IMR-90 (cell line): ENCODE results near the gene FERMT3.

Source experiments
- BHLHE40 ChIP-seq: fragments of 150-350 bp; IDR thresholded peaks from 2 replicates; pipeline ENCODE4 v1.6.1; 2016; ENCODE audit warnings: mild to moderate bottlenecking, low read depth, low read length
- CTCF ChIP-seq: conservative IDR thresholded peaks from 2 replicates; pipeline ENCODE4 v1.5.1; 2012; ENCODE audit warnings: mild to moderate bottlenecking, low read depth, low read length, improper control_type of control experiment
- ELK1 ChIP-seq: fragments of 150-350 bp; IDR thresholded peaks from 2 replicates; pipeline ENCODE4 v1.6.1; 2016; ENCODE audit warnings: low read depth, mild to moderate bottlenecking, low read length, moderate library complexity, borderline replicate concordance
- FOS ChIP-seq: fragments of 150-350 bp; IDR thresholded peaks from 2 replicates; pipeline ENCODE4 v1.6.1; 2016; ENCODE audit warnings: low read depth, low read length
- MXI1 ChIP-seq: IDR thresholded peaks from 2 replicates; pipeline ENCODE4 v1.6.1; 2012; ENCODE audit warnings: low read depth, mild to moderate bottlenecking, low read length, moderate library complexity, borderline replicate concordance
- NFE2L2 ChIP-seq: fragments of 150-350 bp; IDR thresholded peaks from 2 replicates; pipeline ENCODE4 v1.6.1; 2016; ENCODE audit warnings: low read depth, mild to moderate bottlenecking, low read length
- POLR2A ChIP-seq: IDR thresholded peaks from 2 replicates; pipeline ENCODE4 v1.6.1; 2012; ENCODE audit warnings: mild to moderate bottlenecking, low read depth, low read length
- RAD21 ChIP-seq: IDR thresholded peaks from 2 replicates; pipeline ENCODE4 v1.6.1; 2012; ENCODE audit warnings: low read length, improper control_type of control experiment
- RCOR1 ChIP-seq: IDR thresholded peaks from 2 replicates; pipeline ENCODE4 v1.6.1; 2012; ENCODE audit warnings: mild to moderate bottlenecking, low read length, improper control_type of control experiment; ENCODE audit not compliant: insufficient replicate concordance
- RFX5 ChIP-seq: IDR thresholded peaks from 2 replicates; pipeline ENCODE4 v1.8.0; 2012; ENCODE audit warnings: low read depth, mild to moderate bottlenecking, low read length, moderate library complexity
- USF2 ChIP-seq: fragments of 150-350 bp; IDR thresholded peaks from 2 replicates; pipeline ENCODE4 v1.6.1; 2017; ENCODE audit warnings: mild to moderate bottlenecking, antibody characterized with exemption, low read length, low read depth

- TF ChIP-seq CTCF (no peak), POLR2A (no peak), USF2 (no peak), RAD21 (no peak), NFE2L2 (no peak), MXI1 (no peak), RCOR1 (no peak), FOS (no peak), RFX5 (no peak), BHLHE40 (no peak), ELK1 (no peak)
These were observed 61.7 kb downstream of the FERMT3 start for GRCh38 chr11:64268025-64268892.
